ENCODE data around the gene SERPINB10.
"Not testable (repeated sequence)": the region's sequence is repeated elsewhere in the genome, so short reads cannot be mapped to it uniquely, and the experiment has no call there.

The SERPINB10 gene

GRCh38 chr18:63892566-63892965, 15.2 kb upstream of the SERPINB10 start:
- DNase-seq (ENCODE audit: low read depth) = no peak

- DNase-seq (ENCODE audit: low read depth) = no peak
These were observed 13.5 kb upstream of the SERPINB10 start for GRCh38 chr18:63894106-63894772.

DNA sequence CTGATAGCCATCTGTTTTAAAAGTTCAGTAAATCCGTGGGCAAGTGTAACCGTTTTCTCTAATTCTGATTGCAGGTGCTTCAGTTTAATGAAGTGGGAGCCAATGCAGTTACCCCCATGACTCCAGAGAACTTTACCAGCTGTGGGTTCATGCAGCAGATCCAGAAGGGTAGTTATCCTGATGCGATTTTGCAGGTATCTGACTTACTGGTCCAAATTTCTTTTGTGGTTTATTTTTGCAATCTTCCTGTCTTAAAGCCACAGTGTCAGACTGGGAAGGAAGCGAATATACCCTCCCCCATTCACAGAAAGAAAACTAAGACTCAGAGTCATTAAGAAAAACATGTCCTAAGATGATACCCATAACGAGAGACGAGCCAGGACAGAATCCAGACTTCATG, 12.6 kb upstream of the SERPINB10 start:
- no peak for DNase-seq (ENCODE audit: low read depth)

DNA sequence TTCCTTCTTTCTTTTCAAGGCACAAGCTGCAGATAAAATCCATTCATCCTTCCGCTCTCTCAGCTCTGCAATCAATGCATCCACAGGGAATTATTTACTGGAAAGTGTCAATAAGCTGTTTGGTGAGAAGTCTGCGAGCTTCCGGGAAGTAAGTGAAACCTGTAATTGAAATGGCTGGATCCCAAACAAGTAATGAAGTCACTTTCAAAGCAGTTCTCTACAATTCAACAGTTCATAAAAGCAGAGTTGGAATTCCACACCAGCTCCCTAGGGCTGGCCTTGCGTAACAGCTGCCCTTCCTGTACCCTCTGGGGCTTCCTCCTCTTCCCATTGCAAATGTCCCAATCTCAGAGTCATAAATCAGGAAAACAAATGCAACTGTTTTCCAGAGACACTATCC, 10.7 kb upstream of the SERPINB10 start:
- no peak for DNase-seq (ENCODE audit: low read depth)

DNA sequence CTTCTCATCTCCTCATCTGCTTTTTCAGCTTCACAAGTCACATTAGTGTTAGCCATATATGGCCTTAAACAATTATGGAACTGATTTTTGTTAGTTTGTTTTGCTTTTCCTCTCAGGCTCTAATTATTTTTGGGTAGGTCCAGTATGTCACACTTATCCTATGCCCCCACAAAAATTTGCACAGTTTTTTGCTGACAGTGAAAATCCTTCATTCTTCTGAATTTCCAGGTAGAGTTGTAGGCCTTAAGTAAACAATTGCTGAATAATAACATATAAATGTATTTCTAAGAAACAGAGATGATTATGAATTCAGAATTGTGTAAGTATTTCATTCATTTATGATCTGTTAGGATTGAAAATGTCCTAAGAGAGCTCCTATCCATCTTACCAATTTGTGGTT, 8.6 kb upstream of the SERPINB10 start:
- no peak for DNase-seq (ENCODE audit: low read depth)

DNA sequence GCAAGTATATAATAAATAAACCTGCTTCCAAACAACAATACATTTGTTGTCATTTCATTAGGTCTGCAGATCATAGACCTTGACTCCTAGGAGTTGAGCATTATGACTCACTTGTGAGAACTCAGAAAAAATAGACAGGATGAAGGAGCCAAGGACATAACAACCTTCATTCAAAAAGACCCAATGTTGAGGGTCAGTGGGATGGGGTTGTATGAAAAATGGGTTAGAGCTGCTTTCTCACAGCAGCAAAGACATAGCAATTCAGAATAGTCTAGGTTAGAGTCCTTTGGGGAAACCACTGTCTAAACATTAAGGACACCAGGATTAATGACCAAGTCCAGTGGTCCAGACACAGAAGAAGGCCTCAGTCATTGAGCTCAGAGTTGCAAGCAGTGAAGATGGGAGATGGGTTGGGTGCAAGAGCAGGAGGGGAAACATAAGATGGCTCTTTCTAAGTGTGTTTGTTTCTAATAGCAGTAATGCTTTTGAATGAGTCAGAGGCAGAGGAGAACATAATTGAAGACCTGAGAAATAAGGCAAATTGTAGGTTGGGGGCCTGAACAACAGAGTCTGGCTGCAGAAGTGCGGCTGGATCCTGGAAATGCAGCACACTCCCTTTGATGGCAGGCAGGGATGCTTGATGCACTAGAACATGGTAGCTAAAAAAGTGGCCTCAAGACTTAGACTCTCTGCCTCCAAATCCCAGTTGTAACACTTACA, 3.7 kb upstream of the SERPINB10 start:
- no peak for DNase-seq (ENCODE audit: low read depth)

DNA sequence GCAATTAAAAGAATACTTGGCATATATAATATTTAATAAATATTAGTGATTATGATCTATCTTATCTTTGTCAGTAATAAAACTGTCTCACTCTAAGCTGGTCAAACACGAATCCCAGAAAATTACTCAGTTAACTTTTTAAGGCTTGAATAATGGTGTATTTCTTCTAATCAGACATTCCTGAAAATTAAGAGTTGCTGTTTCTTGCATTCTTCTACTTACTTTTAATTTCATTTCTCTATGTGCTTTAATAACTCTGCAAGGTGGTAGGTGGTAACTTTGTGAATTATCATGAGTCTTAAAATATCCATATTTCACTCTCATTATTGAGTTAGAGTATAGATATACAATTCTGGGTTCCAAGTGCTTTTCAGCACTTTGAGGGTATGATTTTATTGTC, 3.1 kb upstream of the SERPINB10 start:
- no peak for DNase-seq (ENCODE audit: low read depth)

- no peak for DNase-seq (ENCODE audit: low read depth)
These were observed 2.4 kb upstream of the SERPINB10 start for GRCh38 chr18:63905361-63905760.

DNA sequence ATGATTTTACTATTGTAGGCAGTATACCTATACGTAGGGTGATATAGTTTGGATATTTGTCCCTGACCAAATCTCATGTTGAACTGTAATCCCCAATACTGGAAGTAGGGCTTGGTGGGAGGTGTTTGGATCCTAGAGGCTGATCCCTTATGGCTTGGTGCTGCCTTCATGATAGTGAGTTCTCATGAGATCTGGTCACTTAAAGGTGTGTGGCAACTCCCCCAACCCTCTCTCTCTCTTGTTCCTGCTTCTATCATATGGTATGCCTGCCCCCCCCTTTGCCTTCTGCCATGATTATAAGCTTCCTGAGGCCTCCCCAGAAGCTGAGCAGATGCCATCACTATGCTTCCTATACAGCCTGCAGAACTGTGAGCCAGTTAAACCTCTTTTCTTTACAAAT, 1.7 kb upstream of the SERPINB10 start:
- DNase-seq (ENCODE audit: low read depth) = no peak

GRCh38 chr18:63908858-63909257, 1.1 kb downstream of the SERPINB10 start:
- no peak for DNase-seq (ENCODE audit: low read depth)

- DNase-seq (ENCODE audit: low read depth) = no peak
These were observed 2.1 kb downstream of the SERPINB10 start for GRCh38 chr18:63909870-63910269.

- no peak for DNase-seq (ENCODE audit: low read depth)
These were observed 10.1 kb downstream of the SERPINB10 start for GRCh38 chr18:63917817-63918216.

GRCh38 chr18:63922049-63922448, 14.3 kb downstream of the SERPINB10 start:
- DNase-seq (ENCODE audit: low read depth) = no peak

- DNase-seq (ENCODE audit: low read depth) = no peak
These were observed 16.8 kb downstream of the SERPINB10 start for GRCh38 chr18:63924551-63924950.

GRCh38 chr18:63928331-63928730, 20.6 kb downstream of the SERPINB10 start:
- DNase-seq (ENCODE audit: low read depth) = no peak

- not testable (repeated sequence) for DNase-seq (ENCODE audit: low read depth)
These were observed 21.6 kb downstream of the SERPINB10 start for GRCh38 chr18:63929369-63929768.

GRCh38 chr18:63930773-63931354, 23.1 kb downstream of the SERPINB10 start:
- no peak for DNase-seq (ENCODE audit: low read depth)

DNA sequence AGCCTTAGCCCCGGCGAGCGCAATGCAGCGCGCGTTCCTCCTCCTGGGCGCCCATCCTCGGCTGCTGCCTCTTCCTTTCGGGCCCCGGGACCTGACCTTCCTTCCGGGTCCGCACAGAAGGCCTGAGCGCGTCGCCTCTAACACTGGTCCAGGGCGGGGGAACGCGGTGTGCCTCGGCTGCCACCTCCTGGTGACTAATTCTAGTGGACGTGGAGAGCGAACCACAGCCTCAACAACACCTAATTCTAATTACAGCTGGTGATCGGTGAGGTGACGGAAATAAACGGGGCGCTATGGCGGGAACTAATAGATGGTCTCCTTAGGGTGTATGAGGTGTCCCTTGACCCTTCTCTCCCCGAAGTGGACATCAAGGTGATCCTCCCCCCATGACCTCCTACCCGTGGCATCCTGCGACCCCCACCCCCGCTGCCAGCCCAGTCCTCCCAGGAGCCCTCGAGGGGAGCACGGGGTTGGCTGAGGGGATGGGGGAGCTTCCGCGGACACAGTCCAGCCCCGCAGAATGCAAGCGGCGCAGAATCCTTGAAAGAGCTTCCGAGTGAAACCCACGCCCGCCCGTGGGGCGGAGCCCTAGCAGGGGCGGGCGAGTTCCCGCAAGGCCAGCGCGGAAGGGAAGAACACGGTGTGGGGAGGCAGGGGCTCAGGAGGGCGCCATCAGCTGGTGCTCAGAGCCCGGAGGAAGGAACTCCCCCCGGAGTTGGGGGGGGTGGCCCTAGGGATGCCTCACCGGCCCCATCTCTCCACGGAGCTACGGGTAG, 28.6 kb downstream of the SERPINB10 start:
- DNase-seq (ENCODE audit: low read depth) = peak; percentile 20

GRCh38 chr18:63936932-63937393, 29.2 kb downstream of the SERPINB10 start:
- DNase-seq (ENCODE audit: low read depth) = no peak

DNA sequence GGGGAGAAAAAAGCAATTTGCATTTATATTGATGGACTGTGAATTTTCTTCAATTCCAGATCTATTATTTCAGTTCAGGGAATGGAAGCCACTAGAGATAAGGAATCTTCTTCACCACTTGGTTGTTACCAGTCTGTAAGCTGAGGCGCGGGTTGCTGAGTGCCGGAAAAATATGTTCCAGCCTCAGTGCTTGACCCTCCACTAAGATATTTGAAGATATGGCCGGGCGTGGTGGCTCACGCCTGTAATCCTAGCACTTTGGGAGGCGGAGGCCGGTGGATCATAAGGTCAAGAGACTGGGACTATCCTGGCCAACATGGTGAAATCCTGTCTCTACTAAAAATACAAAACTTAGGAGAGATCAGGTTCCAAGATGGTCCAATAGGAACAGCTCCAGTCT, 32.2 kb downstream of the SERPINB10 start:
- DNase-seq (ENCODE audit: low read depth) = no peak

GRCh38 chr18:63940543-63941050, 32.8 kb downstream of the SERPINB10 start:
- DNase-seq (ENCODE audit: low read depth) = not testable (repeated sequence)

Data from T follicular helper cell (primary cell).